GM18868 (cell line): ENCODE measurements around the gene ARHGAP26.

Experiments
- ATAC-seq: cut with Tn5 transposase; IDR thresholded peaks from one replicate; pipeline ENCODE4 v1.9.1; 2021; ENCODE audit warnings: mild to moderate bottlenecking, moderate library complexity; ENCODE audit not compliant: unreplicated experiment

Gene ARHGAP26

GRCh38 chr5:142871363-142872193 lies 101.4 kb downstream of the ARHGAP26 start:
- ATAC-seq = no peak

- no peak for ATAC-seq
Measured at GRCh38 chr5:142872217-142872616, 102.0 kb downstream of the ARHGAP26 start.

GRCh38 chr5:142872795-142873194 lies 102.6 kb downstream of the ARHGAP26 start:
- no peak for ATAC-seq

- ATAC-seq = no peak
Measured at GRCh38 chr5:142873831-142874230, 103.7 kb downstream of the ARHGAP26 start.

GRCh38 chr5:142874540-142874939 lies 104.4 kb downstream of the ARHGAP26 start:
- no peak for ATAC-seq

- ATAC-seq = no peak
Measured at GRCh38 chr5:142875936-142876335, 105.8 kb downstream of the ARHGAP26 start.

GRCh38 chr5:142876817-142877216 lies 106.6 kb downstream of the ARHGAP26 start:
- no peak for ATAC-seq

GRCh38 chr5:142878111-142878510 lies 107.9 kb downstream of the ARHGAP26 start:
- ATAC-seq = no peak

GRCh38 chr5:142878638-142879037 lies 108.5 kb downstream of the ARHGAP26 start:
- no peak for ATAC-seq

- peak; percentile 93 for ATAC-seq
Measured at GRCh38 chr5:142881076-142881783, 111.1 kb downstream of the ARHGAP26 start.

- no peak for ATAC-seq
Measured at GRCh38 chr5:142881784-142882126, 111.6 kb downstream of the ARHGAP26 start.

GRCh38 chr5:142883025-142883424 lies 112.8 kb downstream of the ARHGAP26 start:
- ATAC-seq = no peak

GRCh38 chr5:142883438-142883837 lies 113.3 kb downstream of the ARHGAP26 start:
- no peak for ATAC-seq

GRCh38 chr5:142884029-142884428 lies 113.9 kb downstream of the ARHGAP26 start:
- no peak for ATAC-seq

- no peak for ATAC-seq
Measured at GRCh38 chr5:142886211-142886610, 116.0 kb downstream of the ARHGAP26 start.

- no peak for ATAC-seq
Measured at GRCh38 chr5:142886956-142887355, 116.8 kb downstream of the ARHGAP26 start.

GRCh38 chr5:142888469-142889085 lies 118.4 kb downstream of the ARHGAP26 start:
- no peak for ATAC-seq

GRCh38 chr5:142892021-142892420 lies 121.8 kb downstream of the ARHGAP26 start:
- ATAC-seq = no peak

GRCh38 chr5:142894315-142894714 lies 124.1 kb downstream of the ARHGAP26 start:
- no peak for ATAC-seq

- ATAC-seq = no peak
Measured at GRCh38 chr5:142894749-142895148, 124.6 kb downstream of the ARHGAP26 start.

- no peak for ATAC-seq
Measured at GRCh38 chr5:142896325-142897007, 126.3 kb downstream of the ARHGAP26 start.
